HL-60 (cell line): ENCODE data around the gene LSAMP.

ENCODE experiments used
- CTCF ChIP-seq: IDR thresholded peaks from one replicate; pipeline ENCODE4 v1.5.1; 2011; ENCODE audit warnings: low read length, control low read depth, inconsistent platforms; ENCODE audit not compliant: insufficient read depth
- POLR2AphosphoS5 ChIP-seq: IDR thresholded peaks from 2 replicates; pipeline ENCODE4 v1.6.1; 2012; ENCODE audit warnings: low read depth
- REST ChIP-seq: IDR thresholded peaks from 2 replicates; pipeline ENCODE4 v1.6.1; 2012; ENCODE audit warnings: low read depth; ENCODE audit not compliant: insufficient replicate concordance

DNA sequence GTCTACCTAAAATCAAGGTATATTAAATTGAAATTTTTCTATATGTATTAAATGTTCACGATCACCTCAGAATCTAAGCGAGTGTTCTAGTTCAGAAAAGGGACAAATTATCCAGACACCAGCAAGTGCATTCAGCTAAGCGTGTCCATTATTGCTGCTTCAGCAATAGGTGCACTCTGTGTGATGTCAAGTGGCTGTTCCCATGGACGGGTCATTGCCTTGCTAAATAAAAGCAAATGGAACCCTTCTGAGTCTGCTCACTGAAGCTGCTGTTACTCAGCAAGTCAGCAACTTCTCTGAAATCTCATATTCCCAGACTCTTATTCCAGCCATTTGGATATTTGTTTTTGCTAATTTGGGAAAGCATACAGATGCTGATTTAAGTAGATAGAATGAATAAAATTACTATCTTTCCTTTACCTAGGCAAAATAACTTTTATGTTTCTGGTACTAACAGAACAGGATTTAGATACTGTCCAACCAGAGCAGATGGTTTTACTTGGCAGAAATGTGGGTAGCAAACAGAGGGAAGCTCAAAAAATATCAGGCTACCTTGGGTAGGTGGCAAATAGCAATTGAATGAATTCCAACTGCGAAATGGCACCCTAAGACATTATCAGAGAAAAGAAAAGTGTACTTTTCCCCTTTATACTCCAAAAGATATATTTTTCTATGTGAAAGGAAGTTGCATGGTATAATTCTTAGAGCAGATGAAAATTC is 415.0 kb downstream of the LSAMP start:
- no peak for TF ChIP-seq POLR2AphosphoS5
- TF ChIP-seq CTCF: no peak
- no peak for TF ChIP-seq REST
